SK-N-SH (cell line): ENCODE measurements around the gene SCO2.

Experiments
- CHD2 ChIP-seq: fragments of 150-350 bp; IDR thresholded peaks from 2 replicates; pipeline ENCODE4 v1.6.1; 2018; ENCODE audit warnings: low read length; ENCODE audit not compliant: partially characterized antibody
- CTCF ChIP-seq: fragments of 200-600 bp; sonication (generic); IDR thresholded peaks from 2 replicates; pipeline ENCODE4 v1.6.1; 2017; ENCODE audit warnings: antibody characterized with exemption, mild to moderate bottlenecking, moderate library complexity
- EP300 ChIP-seq, 2 experiments: IDR thresholded peaks; 2 replicates each; pipeline versions ENCODE4 v1.4.0 to v1.6.1; 2012; ENCODE audit warnings: borderline replicate concordance in 1 of 2, low read depth in 1 of 2, low read length in 1 of 2
- MAX ChIP-seq: IDR thresholded peaks from 2 replicates; pipeline ENCODE4 v1.4.0; 2012; ENCODE audit warnings: low read depth
- SMC3 ChIP-seq: IDR thresholded peaks from 2 replicates; pipeline ENCODE4 v1.6.1; 2012; ENCODE audit warnings: low read depth, low read length, improper control_type of control experiment
- TEAD4 ChIP-seq: IDR thresholded peaks from 2 replicates; pipeline ENCODE4 v1.4.0; 2012; ENCODE audit warnings: mild to moderate bottlenecking, borderline replicate concordance; ENCODE audit not compliant: insufficient read depth
- USF2 ChIP-seq: fragments of 150-350 bp; IDR thresholded peaks from 2 replicates; pipeline ENCODE4 v1.6.1; 2017; ENCODE audit warnings: antibody characterized with exemption, low read length, low read depth, borderline replicate concordance
- ZBTB33 ChIP-seq: IDR thresholded peaks from 2 replicates; pipeline ENCODE4 v1.4.0; 2012; ENCODE audit warnings: low read depth, borderline replicate concordance

GRCh38 chr22:50569041-50569459, 43.7 kb upstream of the SCO2 start:
- TF ChIP-seq USF2 (no peak), SMC3 (no peak), CTCF (no peak), CHD2 (no peak), EP300 (IDR thresholded peaks at IDR 0.05; ENCODE audit: borderline replicate concordance in 1 of 2, low read depth in 1 of 2, low read length in 1 of 2) (no peak), MAX (no peak), ZBTB33 (no peak), TEAD4 (no peak)
